Panc1 (cell line): ENCODE data around the gene CCDC171. TPM values are rescaled to one million over a fixed set of nuclear protein-coding genes. Genes with fewer than 3 reads are reported as not detected.

Source experiments
- ATAC-seq: fragments of 200-7000 bp; cut with Tn5 transposase; 2 replicates; pipeline ENCODE4 v1.9.1; 2020; ENCODE audit warnings: mild to moderate bottlenecking, moderate library complexity
- BruUV-seq: library from RNA; stranded (reverse); fragments of 400-500 nt; replicated peaks from 2 replicates; lab custom pipeline; 2021; lab: Mats Ljungman, UMichigan
- CTCF ChIA-PET: fragments of 300-600 bp; sonication (Branson Sonifier 250); formaldehyde crosslinking; loops from one replicate; lab custom pipeline; 2022; ENCODE audit warnings: antibody characterized with exemption; lab: Charles Lee
- POLR2A ChIA-PET: fragments of 300-600 bp; sonication (Branson Sonifier 250); formaldehyde crosslinking; loops from one replicate; lab custom pipeline; 2022; ENCODE audit warnings: antibody characterized with exemption; lab: Charles Lee
- DNase-seq: peaks from one replicate; pipeline ENCODE4 v3.0.0-alpha.2; 2010; ENCODE audit warnings: low read depth, low spot score
- H3K27ac ChIP-seq: 2 replicates; pipeline ENCODE4 v1.5.1; 2011; ENCODE audit warnings: mild to moderate bottlenecking, low read length, inconsistent platforms
- H3K27me3 ChIP-seq: fragments of 200-500 bp; sonication (Bioruptor generic); 2 replicates; pipeline ENCODE4 v1.6.0; 2014; ENCODE audit warnings: low read length, inconsistent platforms; ENCODE audit not compliant: control insufficient read depth, insufficient read depth
- H3K36me3 ChIP-seq: fragments of 200-500 bp; sonication (Bioruptor generic); 2 replicates; pipeline ENCODE4 v1.5.1; 2014; ENCODE audit warnings: inconsistent platforms, mild to moderate bottlenecking, low read length, moderate library complexity; ENCODE audit not compliant: control insufficient read depth, insufficient read depth
- H3K4me1 ChIP-seq: 2 replicates; pipeline ENCODE4 v1.5.1; 2011; ENCODE audit warnings: inconsistent platforms, mild to moderate bottlenecking, low read length, moderate library complexity; ENCODE audit not compliant: control insufficient read depth, insufficient read depth
- H3K4me3 ChIP-seq, 2 experiments: 2 replicates each; pipeline ENCODE4 v1.5.1; 2011 to 2012; ENCODE audit warnings: low read depth in 2 of 2, low read length in 2 of 2, mild to moderate bottlenecking in 2 of 2, inconsistent platforms in 1 of 2, moderate library complexity in 1 of 2
- H3K9me3 ChIP-seq: fragments of 200-500 bp; sonication (Bioruptor generic); 2 replicates; pipeline ENCODE4 v1.5.1; 2014; ENCODE audit warnings: low read depth, mild to moderate bottlenecking, inconsistent platforms, low read length, moderate library complexity; ENCODE audit not compliant: control insufficient read depth, insufficient read depth
- POLR2AphosphoS5 ChIP-seq: IDR thresholded peaks from 2 replicates; pipeline ENCODE4 v1.6.1; 2012; ENCODE audit warnings: mild to moderate bottlenecking, low read depth, low read length, moderate library complexity
- SIN3A ChIP-seq: IDR thresholded peaks from 2 replicates; pipeline ENCODE4 v1.6.1; 2012; ENCODE audit warnings: low read depth, mild to moderate bottlenecking, low read length, moderate library complexity, borderline replicate concordance; ENCODE audit not compliant: insufficient read depth
- TCF7L2 ChIP-seq: IDR thresholded peaks from 2 replicates; pipeline ENCODE4 v1.6.1; 2011; ENCODE audit warnings: mild to moderate bottlenecking, low read depth, low read length, inconsistent platforms
- in situ Hi-C: cut with HindIII; loops from 2 replicates; pipeline ENCODE4 v1.10.0; 2016; ENCODE audit warnings: low sequenced_read_pairs, low pct_unique_long_range_greater_than_20kb
- intact Hi-C: fragments of 100-400 bp; cut with micrococcal nuclease; formaldehyde crosslinking; loops from one replicate; pipeline ENCODE4 v1.10.0; 2022; ENCODE audit not compliant: unreplicated experiment
- total RNA-seq: library from RNA; stranded (reverse); gene quantifications from one replicate; pipeline ENCODE4 v1.2.1, GENCODE V29; 2021; ENCODE audit not compliant: unreplicated experiment
- TF ChIP-seq, protein P1 (sequence below): fragments of 450-650 bp; IDR thresholded peaks from 2 replicates; pipeline ENCODE4 v1.5.1; 2017; ENCODE audit warnings: mild to moderate bottlenecking
- TF ChIP-seq, protein P2 (sequence below), 2 experiments: IDR thresholded peaks; 2 replicates each; pipeline ENCODE4 v1.6.1; 2011 to 2012; ENCODE audit warnings: low read depth in 2 of 2, control low read depth in 1 of 2, low read length in 1 of 2, mild to moderate bottlenecking in 1 of 2, moderate library complexity in 1 of 2; ENCODE audit not compliant: insufficient read depth in 1 of 2

CCDC171 gene
- total RNA-seq, 1 experiment from 2014 or later, result 1.5 TPM

DNA sequence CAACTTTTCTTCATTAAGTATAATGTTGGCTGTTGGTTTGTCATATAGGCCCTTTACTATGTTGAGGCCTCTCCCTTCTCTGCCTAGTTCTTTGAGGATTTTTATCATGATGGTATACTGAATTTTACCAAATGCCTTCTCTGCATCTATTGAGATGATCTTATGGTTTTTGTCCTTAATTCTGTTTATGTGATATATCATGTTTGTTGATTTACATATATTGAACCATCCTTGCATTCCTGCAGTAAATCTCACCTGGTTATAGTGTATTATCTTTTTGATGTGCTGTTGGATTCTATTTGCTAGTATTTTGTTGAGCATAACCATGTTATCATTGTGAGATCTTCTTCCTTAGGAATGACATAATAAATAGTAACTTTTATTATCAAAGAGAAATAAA lies 362.9 kb downstream of the CCDC171 start:
- Histone ChIP-seq H3K4me1 (no peaks in the 10 kb centered on the region), H3K27me3 (no peaks in the 10 kb centered on the region), H3K36me3 (no peaks in the 10 kb centered on the region), H3K9me3 (no peaks in the 10 kb centered on the region), H3K27ac (no peak overlapping the region), H3K4me3 (no peak overlapping the region)
- no peak for DNase-seq
- TF ChIP-seq, protein P1, sequence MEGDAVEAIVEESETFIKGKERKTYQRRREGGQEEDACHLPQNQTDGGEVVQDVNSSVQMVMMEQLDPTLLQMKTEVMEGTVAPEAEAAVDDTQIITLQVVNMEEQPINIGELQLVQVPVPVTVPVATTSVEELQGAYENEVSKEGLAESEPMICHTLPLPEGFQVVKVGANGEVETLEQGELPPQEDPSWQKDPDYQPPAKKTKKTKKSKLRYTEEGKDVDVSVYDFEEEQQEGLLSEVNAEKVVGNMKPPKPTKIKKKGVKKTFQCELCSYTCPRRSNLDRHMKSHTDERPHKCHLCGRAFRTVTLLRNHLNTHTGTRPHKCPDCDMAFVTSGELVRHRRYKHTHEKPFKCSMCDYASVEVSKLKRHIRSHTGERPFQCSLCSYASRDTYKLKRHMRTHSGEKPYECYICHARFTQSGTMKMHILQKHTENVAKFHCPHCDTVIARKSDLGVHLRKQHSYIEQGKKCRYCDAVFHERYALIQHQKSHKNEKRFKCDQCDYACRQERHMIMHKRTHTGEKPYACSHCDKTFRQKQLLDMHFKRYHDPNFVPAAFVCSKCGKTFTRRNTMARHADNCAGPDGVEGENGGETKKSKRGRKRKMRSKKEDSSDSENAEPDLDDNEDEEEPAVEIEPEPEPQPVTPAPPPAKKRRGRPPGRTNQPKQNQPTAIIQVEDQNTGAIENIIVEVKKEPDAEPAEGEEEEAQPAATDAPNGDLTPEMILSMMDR, result no peak
- TF ChIP-seq, protein P2, sequence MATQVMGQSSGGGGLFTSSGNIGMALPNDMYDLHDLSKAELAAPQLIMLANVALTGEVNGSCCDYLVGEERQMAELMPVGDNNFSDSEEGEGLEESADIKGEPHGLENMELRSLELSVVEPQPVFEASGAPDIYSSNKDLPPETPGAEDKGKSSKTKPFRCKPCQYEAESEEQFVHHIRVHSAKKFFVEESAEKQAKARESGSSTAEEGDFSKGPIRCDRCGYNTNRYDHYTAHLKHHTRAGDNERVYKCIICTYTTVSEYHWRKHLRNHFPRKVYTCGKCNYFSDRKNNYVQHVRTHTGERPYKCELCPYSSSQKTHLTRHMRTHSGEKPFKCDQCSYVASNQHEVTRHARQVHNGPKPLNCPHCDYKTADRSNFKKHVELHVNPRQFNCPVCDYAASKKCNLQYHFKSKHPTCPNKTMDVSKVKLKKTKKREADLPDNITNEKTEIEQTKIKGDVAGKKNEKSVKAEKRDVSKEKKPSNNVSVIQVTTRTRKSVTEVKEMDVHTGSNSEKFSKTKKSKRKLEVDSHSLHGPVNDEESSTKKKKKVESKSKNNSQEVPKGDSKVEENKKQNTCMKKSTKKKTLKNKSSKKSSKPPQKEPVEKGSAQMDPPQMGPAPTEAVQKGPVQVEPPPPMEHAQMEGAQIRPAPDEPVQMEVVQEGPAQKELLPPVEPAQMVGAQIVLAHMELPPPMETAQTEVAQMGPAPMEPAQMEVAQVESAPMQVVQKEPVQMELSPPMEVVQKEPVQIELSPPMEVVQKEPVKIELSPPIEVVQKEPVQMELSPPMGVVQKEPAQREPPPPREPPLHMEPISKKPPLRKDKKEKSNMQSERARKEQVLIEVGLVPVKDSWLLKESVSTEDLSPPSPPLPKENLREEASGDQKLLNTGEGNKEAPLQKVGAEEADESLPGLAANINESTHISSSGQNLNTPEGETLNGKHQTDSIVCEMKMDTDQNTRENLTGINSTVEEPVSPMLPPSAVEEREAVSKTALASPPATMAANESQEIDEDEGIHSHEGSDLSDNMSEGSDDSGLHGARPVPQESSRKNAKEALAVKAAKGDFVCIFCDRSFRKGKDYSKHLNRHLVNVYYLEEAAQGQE (IDR thresholded peaks at IDR 0.05; ENCODE audit: insufficient read depth in 1 of 2, low read depth in 2 of 2, low read length in 1 of 2), result no peak
- TF ChIP-seq SIN3A (no peak), TCF7L2 (no peak), POLR2AphosphoS5 (no peak)
- ChIA-PET CTCF (no interaction called here), POLR2A (no interaction called here)
- in situ Hi-C loops, result no loop called here
- no TSS peak for BruUV-seq
- intact Hi-C loops, result no loop called here
- ATAC-seq, result no peak

DNA sequence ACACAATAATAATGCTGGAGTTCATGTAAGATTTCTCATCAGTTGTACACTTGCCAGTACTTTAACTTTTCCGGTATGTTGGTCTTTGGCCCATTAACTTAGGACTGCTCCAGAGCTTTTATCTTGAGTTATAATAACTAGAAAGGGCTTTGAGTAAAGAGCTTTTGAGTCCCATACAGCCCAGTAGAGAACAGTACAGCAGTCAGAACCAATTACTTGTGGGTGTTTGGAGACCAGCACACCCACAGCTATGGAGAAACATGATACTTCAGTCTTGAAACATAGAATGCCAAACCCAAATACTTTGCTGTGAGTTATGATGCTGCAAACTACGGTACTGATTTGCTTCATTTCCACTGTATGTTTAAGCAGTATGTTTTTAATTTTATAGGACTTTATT lies 374.3 kb downstream of the CCDC171 start:
- TF ChIP-seq POLR2AphosphoS5, result no peak
- no peak for TF ChIP-seq TCF7L2
- TF ChIP-seq, protein P2 (IDR thresholded peaks at IDR 0.05; ENCODE audit: insufficient read depth in 1 of 2, low read depth in 2 of 2, low read length in 1 of 2), result no peak
- no peak for TF ChIP-seq SIN3A
- TF ChIP-seq, protein P1, result no peak
- no peak for ATAC-seq
- H3K4me3 ChIP-seq, result no peak overlapping the region

More for the DNA sequence above, 374.3 kb downstream of the CCDC171 start:
- ChIA-PET POLR2A (no interaction called here), CTCF (no interaction called here)
- intact Hi-C loops (no loop called here), in situ Hi-C loops (no loop called here)
- Histone ChIP-seq H3K9me3 (no peaks in the 10 kb centered on the region), H3K36me3 (no peaks in the 10 kb centered on the region), H3K27ac (no peak overlapping the region), H3K27me3 (no peaks in the 10 kb centered on the region), H3K4me1 (no peaks in the 10 kb centered on the region)
- no TSS peak for BruUV-seq
- no peak for DNase-seq
